GM21360 (cell line): ENCODE data around the gene SELPLG.
A peak's percentile ranks its signal among the peaks of the same experiment; 100 is the strongest.
"Not testable (repeated sequence)": the region's sequence is repeated elsewhere in the genome, so short reads cannot be mapped to it uniquely, and the experiment has no call there.

Experiments
- ATAC-seq: cut with Tn5 transposase; IDR thresholded peaks from one replicate; pipeline ENCODE4 v1.9.1; 2021; ENCODE audit warnings: mild to moderate bottlenecking, moderate library complexity; ENCODE audit not compliant: unreplicated experiment

Gene SELPLG, protein sequence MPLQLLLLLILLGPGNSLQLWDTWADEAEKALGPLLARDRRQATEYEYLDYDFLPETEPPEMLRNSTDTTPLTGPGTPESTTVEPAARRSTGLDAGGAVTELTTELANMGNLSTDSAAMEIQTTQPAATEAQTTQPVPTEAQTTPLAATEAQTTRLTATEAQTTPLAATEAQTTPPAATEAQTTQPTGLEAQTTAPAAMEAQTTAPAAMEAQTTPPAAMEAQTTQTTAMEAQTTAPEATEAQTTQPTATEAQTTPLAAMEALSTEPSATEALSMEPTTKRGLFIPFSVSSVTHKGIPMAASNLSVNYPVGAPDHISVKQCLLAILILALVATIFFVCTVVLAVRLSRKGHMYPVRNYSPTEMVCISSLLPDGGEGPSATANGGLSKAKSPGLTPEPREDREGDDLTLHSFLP

DNA sequence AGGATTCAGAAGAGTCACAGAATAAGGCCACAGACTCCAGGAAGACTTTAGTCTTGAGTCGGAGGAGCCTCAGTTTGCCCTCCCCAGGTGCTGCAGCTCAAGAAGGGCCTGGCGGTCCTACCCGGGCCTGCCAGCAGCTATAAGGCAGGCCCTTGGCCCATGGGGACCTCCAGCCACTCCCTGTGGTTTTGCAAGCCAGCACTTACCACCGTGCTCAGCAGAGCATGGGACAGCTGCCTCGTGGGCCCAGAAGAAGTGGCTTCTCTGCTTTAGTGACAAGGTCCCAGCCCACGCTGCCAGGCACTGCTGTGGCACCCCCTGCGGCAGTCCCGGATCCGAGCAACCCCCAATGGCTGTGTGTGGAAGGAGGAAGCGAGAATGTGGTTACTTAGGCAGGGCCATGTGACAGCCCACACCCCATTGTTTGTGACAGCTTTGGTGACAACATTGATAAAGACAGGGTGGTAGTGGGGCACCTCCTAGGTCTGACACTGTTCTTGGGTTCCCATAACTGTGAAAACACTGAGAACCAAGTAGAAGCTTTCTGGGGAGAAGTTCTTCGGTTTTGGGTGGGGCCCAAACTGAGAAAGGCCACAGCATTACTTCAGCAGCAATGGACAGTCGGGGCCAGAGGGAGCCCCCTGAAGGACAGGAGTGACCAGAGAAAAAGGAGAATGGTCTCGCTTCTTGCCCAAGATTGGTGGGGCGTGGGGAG, at the start of gene SELPLG:
TSS of gene SELPLG (minus strand) at position 361 of the 715 bp plus-strand sequence. CDS start 9,587 bp downstream, outside the sequence.
- peak; percentile 53 for ATAC-seq

DNA sequence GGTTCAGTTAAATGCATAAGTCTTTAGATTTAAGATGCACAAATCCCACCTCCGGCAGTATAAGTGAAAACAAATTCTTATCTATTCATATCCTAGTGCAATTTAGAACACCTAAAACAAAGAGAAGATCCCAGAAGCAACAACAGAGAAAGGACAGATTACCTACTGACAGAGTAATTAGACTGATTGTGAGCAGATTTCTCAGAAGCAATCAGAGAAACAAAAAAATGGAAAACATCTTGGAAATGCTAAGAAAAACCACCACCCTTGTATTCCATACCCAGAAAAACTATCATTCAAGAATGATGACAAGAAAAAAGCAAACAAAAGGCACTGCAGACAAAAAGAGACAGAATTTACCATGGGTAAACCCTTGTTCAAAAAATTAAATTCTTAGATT, 47.6 kb upstream of the SELPLG start:
- no peak for ATAC-seq

DNA sequence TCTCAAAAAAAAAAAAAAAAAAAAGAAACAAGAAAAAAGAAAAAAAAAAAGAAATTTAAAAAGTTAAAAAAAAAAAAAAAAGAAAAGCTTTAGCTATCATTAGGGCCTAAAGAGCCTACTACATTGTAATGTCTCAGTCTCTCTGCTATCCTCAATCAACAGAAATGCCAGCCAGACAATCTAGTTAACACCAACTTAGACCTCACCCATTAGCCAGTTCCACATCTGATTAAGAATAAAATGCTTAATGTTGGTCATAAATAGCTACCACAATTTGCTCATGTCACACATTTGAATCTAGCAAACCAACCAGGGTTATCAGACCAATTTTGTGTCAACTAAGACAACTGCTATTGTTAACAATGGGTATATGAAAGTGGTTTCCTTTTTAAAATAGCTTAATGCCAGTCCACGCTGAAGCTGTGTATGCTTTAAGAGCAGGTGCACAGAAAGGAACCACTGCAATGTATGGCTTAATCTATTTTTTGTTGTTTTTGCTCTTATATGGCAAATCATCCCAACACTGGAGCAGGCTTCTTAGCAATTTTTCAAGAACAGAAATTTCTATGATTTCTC, 45.5 kb upstream of the SELPLG start:
- no peak for ATAC-seq

DNA sequence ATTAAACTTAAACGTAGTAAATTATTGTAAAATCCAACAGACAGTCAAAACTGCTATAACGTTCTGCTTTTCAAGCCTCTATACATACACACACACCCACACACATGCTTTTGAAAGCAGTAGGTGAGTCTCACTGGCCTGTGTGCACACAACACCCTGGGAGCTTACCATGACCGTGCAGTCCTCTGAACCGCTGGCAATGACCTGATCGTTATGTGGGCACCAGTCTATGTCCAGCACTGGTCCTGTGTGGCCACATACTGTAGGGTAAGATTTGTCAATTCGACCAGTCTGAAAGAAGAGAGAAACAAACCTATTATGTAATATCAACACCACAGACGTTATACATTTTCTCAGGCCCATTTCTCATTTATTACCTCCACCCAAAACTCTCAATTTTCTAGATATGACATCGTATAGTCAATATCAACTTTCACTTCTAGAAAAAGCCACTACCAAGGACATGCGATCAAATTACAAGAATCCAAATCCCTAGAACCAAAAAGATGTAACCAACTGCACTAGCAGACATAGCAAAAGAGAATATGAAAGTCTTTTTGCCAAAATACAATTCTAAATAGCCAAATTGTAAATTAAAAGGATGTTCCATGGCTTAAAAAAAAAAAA, 44.5 kb upstream of the SELPLG start:
- no peak for ATAC-seq

DNA sequence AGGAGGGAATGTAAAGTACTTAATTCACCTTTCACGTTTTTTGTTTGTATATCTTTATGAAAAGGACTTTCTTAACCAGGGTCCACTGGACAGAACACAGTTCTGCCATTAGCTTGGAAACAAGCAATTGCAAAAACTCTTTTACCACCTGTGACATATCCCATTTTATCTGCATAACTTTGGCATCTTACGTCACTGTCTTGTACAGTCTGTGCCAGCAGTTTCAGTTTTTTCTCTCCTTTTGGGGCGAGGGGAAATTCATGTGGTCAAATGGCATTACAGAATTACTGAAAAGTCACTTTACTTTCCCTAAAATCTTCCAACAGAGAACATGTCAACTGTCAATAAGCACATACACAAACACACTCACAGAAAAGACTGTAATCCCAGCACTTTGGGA, 43.7 kb upstream of the SELPLG start:
- no peak for ATAC-seq

DNA sequence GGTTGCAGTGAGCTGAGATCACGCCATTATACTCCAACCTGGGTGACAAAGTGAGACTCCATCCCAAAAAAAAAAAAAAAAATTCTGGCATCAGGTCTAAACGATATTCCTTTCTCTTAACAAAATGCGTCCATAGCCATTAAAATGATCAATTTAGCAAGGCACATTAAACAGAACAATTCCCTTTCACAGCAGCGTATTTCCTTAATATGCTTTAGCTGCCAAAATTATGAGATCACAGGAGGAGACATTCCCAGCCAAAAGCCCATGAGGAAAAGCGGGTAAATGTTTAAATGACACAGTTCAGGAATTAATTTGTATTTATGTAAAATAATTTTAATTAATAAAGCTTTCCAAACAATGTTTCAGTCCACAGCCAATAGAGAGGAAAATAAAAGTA, 43.0 kb upstream of the SELPLG start:
- ATAC-seq = no peak

DNA sequence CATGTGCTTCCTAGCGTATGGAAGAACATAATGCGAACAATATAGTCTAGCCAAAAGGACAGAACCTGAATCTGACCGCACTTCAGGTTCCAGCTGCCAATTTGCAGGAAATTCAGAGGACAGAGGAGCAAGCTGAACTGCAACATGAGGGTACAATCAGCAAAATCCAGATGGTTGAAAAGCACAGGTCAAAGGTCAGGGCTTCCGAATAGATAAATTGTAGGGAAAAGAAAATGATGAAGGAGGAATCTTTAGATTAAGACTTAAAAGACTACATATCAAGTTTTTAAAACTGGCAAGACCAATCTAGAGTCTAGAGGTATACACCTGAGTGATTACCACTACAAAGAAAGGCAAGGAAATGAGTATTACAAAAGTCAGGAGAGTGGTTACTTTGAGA, 42.1 kb upstream of the SELPLG start:
- no peak for ATAC-seq

DNA sequence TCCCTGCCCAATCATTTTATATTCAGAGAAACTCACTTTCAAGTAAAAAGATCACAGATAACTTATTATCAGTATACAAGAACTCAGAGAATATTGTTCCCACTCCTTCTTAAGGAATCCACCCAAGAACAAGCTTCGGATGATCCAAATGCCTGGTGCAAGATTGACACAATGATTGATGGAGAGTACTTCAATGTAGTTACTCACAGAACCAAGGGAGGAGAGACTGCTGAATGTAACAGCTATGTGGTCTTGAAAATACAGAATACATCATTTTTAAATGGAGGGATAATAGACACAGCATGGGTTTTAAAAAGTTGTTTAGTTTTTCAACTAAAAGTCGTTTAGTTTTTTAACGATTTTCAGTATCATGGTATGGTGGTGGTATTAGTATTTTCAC, 38.4 kb upstream of the SELPLG start:
- no peak for ATAC-seq

DNA sequence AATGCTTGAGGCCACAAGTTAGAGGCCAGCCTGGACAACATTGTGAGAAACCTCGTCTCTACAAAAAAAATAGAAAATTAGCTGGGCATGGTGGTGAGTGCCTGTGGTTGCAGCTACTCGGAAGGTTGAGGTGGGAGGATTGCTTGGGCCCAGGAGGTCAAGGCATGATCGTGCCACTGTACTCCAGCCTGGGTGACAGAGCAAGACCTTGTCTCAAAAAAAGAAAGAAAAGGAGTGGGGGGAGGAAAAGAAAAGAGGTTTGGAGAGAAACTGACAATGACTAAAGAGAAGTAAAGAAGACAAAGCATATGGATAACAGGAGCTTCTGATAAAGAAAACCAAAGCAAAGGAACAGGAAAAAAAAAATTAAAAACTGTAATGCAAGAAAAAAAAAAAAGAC, 37.4 kb upstream of the SELPLG start:
- ATAC-seq = no peak

DNA sequence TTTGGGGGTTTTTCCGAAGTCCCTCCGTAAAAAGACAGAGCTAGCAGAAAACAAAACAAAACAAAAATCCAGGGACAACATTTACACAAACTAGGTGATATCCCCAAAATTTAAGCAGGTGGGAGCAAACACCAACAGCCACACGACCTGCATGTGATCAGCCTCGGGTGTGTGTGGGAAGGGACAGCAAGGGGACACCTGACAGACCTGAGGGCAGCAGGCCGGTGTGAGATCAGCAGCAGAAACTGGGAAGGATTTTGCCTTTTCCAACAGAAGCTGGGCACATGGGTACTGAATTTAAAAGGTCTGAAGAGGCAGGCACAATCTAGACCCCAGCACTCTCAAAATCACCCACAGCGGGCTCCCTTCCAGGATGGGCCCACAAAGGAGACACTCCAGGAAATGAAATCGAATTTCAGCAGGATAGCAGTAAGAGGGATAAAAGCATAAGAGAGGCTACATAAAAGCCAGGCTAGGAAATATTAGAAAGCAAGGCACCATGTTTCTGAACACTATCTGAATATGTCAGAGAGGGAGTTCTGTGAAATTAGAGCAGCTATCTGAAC, 36.5 kb upstream of the SELPLG start:
- no peak for ATAC-seq

DNA sequence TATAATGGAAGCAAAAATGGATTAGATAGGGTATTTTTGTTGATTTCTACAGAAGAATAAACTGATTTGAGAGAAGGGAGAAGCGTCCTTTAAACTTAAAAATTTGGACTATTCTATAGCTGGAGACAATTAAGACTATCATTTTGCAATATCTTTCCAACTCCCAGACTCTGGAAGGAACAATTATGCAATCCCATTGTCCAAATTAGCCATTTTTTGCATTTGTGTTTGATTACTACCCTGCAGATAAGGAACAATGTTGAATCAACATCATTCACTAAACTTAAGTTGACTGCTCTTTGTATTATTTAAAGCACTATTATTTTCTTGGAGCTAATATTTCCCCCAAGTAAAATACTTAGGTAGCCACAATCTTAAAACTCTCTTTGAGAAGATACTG, 34.8 kb upstream of the SELPLG start:
- no peak for ATAC-seq

DNA sequence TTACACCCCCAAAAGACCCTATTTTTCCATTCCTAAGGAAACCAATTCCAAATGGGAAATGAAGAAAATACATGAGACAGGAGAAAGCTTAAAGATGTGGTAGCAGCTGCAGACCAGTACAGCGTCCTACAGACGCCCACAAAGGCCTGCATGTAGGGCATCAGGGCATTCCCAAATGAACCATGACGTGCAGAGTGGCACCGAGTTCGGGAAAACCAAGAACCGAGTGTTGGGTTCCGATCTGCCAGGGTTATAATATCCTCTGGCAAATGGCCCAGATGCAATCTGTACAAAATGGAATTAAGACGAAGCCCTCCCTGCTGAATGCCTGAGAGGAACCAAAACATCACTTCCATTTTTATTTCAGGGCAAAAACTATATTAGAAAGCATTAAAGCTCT, 34.4 kb upstream of the SELPLG start:
- no peak for ATAC-seq

DNA sequence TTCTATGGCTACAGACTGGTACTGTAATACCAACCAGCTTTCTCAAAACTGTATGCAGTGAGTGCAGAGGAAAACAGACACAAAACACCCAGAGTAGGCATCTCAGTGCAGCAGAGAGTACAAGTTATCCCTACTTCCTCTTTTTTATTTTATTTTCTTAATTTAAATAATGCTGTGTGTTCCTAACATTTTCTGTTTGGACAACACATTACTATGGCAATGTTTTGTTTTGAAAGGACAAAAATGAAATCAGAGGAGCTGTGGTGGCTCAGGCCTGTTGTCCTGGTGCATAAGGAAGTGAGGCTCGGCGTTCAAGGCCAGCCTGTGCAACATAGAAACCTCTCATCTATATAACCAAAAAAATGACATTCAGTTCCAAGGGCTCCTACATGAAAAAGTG, 33.7 kb upstream of the SELPLG start:
- ATAC-seq = no peak

DNA sequence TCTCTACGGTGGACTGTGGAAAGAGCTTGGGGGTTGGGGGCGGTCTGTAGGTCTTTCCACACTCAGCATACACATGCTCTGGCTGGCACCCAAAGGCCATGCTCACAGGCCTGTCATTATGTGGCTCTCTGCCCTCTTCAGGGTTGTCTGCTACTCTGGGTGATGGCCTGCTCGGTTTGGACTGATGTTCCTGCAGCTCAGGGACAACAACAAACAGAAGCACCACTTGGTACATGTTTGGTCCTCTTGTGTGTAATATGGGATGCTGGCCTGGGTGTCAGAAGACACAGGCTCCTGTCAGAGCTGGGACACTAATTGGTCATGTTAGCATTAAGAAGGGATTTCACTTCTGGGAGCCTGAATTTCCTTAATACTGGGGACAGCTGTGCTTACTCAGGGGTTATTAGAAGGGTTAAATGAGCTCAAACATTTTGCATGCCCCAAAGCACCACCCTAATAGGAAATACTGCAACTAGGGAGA, 32.7 kb upstream of the SELPLG start:
- ATAC-seq = no peak

DNA sequence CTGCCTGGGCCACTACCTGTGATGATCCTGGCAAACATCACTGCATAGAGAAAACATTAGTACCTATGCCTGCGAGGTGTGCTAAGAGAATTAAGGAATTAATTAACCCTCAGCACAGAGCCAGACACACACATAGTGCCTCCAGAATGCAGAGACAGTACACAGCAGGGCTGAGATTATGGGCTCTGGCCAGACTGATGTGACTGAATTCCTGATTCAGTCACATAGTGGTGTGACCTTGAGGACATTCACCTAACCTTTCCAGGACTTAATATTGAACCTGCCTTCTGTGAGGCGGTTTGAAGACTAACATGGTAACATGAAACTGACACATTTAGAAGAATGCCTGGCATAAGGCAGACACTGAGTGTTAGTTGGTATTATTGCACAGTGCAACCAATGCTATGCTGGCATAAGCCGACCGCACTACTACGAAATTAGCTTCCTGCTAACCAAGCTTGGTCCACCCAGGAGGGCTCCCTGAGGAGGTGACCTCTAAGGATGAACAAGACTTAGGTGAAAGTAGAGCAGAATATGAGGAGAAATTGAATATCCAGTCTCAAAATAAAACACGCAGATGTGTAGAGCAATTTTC, 32.0 kb upstream of the SELPLG start:
- ATAC-seq = no peak

DNA sequence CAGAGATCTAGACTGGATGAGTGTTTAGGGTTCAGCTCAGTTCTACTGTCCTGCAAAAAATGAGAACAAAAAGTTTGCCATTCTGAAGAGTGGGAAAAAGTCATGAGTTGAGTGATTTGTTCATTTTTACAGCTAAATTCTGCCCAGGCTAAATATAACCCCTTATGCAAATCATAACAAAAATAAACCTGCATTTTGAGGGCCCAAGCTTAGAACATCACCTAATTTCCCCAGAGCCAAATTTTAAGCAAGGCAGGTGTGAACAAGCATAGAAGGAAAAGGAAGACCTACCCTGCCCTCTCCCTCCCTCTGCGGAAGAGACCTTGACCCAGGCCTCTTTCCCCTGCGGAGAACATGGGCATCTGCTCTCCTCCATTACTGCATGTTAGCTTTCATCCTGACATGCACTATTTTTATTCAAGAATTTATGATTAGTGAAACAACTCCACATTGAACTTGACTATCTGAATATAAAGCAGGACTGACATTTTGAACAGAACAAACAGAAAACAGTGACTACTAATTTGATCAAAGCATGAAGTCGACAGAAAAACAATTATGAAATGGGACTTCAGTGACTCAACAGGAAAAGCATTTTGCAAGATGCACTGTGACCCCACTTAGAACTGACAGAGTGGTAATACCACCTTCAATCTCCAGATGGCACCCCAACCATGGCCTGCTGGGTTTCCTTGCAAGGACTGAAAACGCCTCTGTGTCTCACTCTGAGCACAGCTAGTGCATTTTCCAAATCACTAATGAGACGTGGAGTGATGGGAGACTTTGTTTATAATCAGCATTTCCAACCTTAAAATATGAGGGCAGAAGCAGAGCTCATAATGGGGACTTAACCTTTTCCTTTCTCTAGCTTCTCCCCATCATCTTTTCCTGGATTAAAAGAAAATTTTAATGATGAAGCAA, 30.9 kb upstream of the SELPLG start:
- ATAC-seq = peak; percentile 64

DNA sequence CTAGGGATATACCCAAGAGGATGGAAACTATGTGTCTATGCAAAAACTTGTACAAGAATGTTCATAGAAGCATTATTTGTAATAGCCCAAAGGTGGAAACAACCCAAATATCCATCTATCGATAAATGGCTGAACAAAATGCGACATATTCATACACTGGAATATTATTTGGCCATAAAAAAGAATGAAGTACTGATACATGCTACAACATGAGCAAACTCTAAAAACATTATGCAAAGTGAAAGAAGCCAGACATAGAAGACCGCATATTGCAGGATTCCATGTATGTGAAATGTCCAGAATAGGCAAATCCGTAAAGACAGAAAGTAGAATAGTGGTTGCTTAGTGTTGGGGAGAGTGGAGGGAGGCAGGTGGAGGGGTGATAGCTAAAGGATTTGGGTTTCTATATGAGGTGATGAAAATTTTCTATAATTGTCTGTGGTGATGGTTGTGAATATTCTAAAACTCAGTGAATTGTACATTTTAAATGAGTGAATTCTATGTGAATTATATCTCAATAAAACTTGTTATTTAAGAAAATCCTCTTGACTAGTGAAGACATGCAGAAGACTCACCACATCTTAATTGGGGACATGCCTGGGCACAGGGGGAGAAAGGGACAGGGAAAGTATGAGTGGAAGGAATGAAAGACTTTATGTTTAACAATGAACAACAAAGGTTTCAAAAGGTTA, 29.8 kb upstream of the SELPLG start:
- no peak for ATAC-seq

DNA sequence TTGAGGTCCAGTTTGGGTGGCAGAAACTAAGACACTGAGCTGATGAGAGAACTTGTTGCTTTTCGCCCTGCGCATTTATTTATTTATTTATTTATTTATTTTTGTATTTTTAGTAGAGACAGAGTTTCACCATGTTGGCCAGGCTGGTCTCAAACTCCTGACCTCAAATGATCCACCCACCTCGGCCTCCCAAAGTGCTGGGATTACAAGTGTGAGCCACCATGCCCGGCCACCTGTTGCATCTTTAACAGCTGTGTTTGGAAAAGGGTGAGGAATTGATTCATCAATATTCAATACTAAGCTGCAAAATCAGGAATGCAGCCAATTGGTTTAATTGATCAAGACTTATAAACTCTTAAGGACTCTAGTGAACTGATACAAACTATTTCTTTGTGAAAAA, 24.4 kb upstream of the SELPLG start:
- not testable (repeated sequence) for ATAC-seq

DNA sequence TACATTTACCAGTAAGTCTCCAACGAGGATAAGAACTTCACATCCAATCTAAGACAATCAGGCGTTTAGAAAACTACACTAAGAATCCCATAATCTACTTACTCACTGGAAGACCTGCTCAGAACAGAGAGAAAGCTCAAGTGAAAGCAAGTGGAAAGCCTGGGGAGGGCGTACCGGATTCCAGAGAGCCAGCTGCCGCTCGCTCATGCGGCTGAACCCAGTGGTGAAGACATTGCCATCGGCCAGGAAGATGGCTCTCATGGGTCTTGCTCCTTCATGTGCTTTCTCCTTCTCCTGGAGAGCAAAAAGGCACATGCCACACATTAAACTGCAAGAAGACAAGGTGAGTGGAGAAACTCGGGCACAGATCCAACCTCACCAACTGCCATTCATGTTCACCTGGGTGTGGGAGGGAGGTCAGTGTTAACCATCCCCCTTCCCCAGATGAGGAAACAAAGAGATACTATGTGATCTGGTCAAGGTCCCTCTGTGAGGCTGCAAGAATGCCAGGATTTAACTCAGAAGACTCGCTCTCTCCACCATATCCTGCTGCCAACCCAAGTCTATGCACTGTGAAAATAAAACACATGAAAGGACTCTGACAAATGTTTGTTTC, 23.5 kb upstream of the SELPLG start:
- ATAC-seq = no peak
